ENCODE measurements around the gene KRTAP22-1. TPM values are rescaled to one million over a fixed set of nuclear protein-coding genes. Genes with fewer than 3 reads are reported as not detected.

Gene KRTAP22-1
- total RNA-seq, 1 donor from 2014 or later: not detected

- TF ChIP-seq, protein P1, sequence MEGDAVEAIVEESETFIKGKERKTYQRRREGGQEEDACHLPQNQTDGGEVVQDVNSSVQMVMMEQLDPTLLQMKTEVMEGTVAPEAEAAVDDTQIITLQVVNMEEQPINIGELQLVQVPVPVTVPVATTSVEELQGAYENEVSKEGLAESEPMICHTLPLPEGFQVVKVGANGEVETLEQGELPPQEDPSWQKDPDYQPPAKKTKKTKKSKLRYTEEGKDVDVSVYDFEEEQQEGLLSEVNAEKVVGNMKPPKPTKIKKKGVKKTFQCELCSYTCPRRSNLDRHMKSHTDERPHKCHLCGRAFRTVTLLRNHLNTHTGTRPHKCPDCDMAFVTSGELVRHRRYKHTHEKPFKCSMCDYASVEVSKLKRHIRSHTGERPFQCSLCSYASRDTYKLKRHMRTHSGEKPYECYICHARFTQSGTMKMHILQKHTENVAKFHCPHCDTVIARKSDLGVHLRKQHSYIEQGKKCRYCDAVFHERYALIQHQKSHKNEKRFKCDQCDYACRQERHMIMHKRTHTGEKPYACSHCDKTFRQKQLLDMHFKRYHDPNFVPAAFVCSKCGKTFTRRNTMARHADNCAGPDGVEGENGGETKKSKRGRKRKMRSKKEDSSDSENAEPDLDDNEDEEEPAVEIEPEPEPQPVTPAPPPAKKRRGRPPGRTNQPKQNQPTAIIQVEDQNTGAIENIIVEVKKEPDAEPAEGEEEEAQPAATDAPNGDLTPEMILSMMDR (IDR thresholded peaks at IDR 0.05; ENCODE audit: insufficient read depth, low read length, severe bottlenecking): no peak
- H3K27me3 ChIP-seq (ENCODE audit: control insufficient read depth, insufficient read depth, low read length): no peaks in the 10 kb centered on the region
- H3K4me3 ChIP-seq (ENCODE audit: low read depth, low read length): no peak overlapping the region
- no peaks in the 10 kb centered on the region for H3K36me3 ChIP-seq (ENCODE audit: control insufficient read depth, insufficient read depth, low read length)
- no peak for FAIRE-seq
- DNase-seq (ENCODE audit: low read depth): no peak
These were observed 14.3 kb downstream of the KRTAP22-1 start for GRCh38 chr21:30615199-30615598.

GRCh38 chr21:30616125-30616524, 15.2 kb downstream of the KRTAP22-1 start, which contains the start of gene KRTAP20-1:
TSS of gene KRTAP20-1 (plus strand) at chr21:30616425. CDS start at chr21:30616455, 30 bp downstream.
- TF ChIP-seq, protein P1 (IDR thresholded peaks at IDR 0.05; ENCODE audit: insufficient read depth, low read length, severe bottlenecking): no peak
- Histone ChIP-seq H3K4me3 (ENCODE audit: low read depth, low read length) (no peak within 1 kb of the TSS), H3K27me3 (ENCODE audit: control insufficient read depth, insufficient read depth, low read length) (no peaks in the 10 kb centered on the region), H3K36me3 (ENCODE audit: control insufficient read depth, insufficient read depth, low read length) (no peaks in the 10 kb centered on the region)
- DNase-seq (ENCODE audit: low read depth) (no peak), FAIRE-seq (no peak)

- FAIRE-seq (no peak), DNase-seq (ENCODE audit: low read depth) (no peak)
- H3K36me3 ChIP-seq (ENCODE audit: control insufficient read depth, insufficient read depth, low read length): no peaks in the 10 kb centered on the region
- TF ChIP-seq, protein P1 (IDR thresholded peaks at IDR 0.05; ENCODE audit: insufficient read depth, low read length, severe bottlenecking): no peak
- H3K27me3 ChIP-seq (ENCODE audit: control insufficient read depth, insufficient read depth, low read length): no peaks in the 10 kb centered on the region
- H3K4me3 ChIP-seq (ENCODE audit: low read depth, low read length): no peak overlapping the region
These were observed 19.2 kb downstream of the KRTAP22-1 start for GRCh38 chr21:30620080-30620479.

DNA sequence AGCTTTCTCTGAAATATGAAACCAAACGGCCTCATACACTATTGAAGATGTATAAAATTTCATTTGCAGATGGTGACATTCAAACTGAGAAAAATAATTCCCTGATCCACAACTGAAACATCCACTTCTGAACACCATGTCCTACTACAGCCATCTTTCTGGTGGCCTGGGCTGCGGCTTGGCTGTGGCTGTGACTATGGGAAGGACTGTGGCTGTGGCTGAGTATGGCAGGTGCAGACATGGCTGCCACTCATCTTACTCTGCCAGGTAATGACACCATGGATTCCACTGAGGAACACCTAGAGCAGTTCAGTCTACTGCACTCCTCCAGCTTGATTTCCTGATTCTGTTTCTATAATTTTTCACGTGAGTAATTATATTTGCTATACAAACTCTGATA, 19.6 kb downstream of the KRTAP22-1 start, which contains the start of gene KRTAP20-4:
TSS of gene KRTAP20-4 (plus strand) at position 106 of the 400 bp plus-strand sequence.
- H3K27me3 ChIP-seq (ENCODE audit: control insufficient read depth, insufficient read depth, low read length): no peaks in the 10 kb centered on the region
- H3K36me3 ChIP-seq (ENCODE audit: control insufficient read depth, insufficient read depth, low read length): no peaks in the 10 kb centered on the region
- H3K4me3 ChIP-seq (ENCODE audit: low read depth, low read length): no peak within 1 kb of the TSS
- no peak for FAIRE-seq
- DNase-seq (ENCODE audit: low read depth): no peak
- TF ChIP-seq, protein P1 (IDR thresholded peaks at IDR 0.05; ENCODE audit: insufficient read depth, low read length, severe bottlenecking): no peak

- no peak overlapping the region for H3K4me3 ChIP-seq (ENCODE audit: low read depth, low read length)
- FAIRE-seq: no peak
- no peaks in the 10 kb centered on the region for H3K27me3 ChIP-seq (ENCODE audit: control insufficient read depth, insufficient read depth, low read length)
- DNase-seq (ENCODE audit: low read depth): no peak
- TF ChIP-seq, protein P1 (IDR thresholded peaks at IDR 0.05; ENCODE audit: insufficient read depth, low read length, severe bottlenecking): no peak
- H3K36me3 ChIP-seq (ENCODE audit: control insufficient read depth, insufficient read depth, low read length): no peaks in the 10 kb centered on the region
These were observed 22.5 kb downstream of the KRTAP22-1 start for GRCh38 chr21:30623362-30623761.
